Measurements from ENCODE around the gene FGGY.
"Not testable (repeated sequence)": the region's sequence is repeated elsewhere in the genome, so short reads cannot be mapped to it uniquely, and the experiment has no call there.

Gene FGGY

GRCh38 chr1:59288046-59288445, 8.8 kb upstream of the FGGY start:
- DNase-seq (ENCODE audit: low read depth, low spot score) = no peak

- no peak for DNase-seq (ENCODE audit: low read depth, low spot score)
Measured at GRCh38 chr1:59289570-59289969, 7.3 kb upstream of the FGGY start.

GRCh38 chr1:59290193-59290949, 6.5 kb upstream of the FGGY start:
- DNase-seq (ENCODE audit: low read depth, low spot score) = no peak

- DNase-seq (ENCODE audit: low read depth, low spot score) = no peak
Measured at GRCh38 chr1:59291561-59291960, 5.3 kb upstream of the FGGY start.

GRCh38 chr1:59292562-59292961, 4.3 kb upstream of the FGGY start:
- DNase-seq (ENCODE audit: low read depth, low spot score) = no peak

- DNase-seq (ENCODE audit: low read depth, low spot score) = no peak
Measured at GRCh38 chr1:59293206-59293605, 3.7 kb upstream of the FGGY start.

GRCh38 chr1:59293849-59294248, 3.0 kb upstream of the FGGY start:
- DNase-seq (ENCODE audit: low read depth, low spot score) = no peak

- DNase-seq (ENCODE audit: low read depth, low spot score) = no peak
Measured at GRCh38 chr1:59294423-59294822, 2.5 kb upstream of the FGGY start.

- no peak for DNase-seq (ENCODE audit: low read depth, low spot score)
Measured at GRCh38 chr1:59295618-59296017, 1.3 kb upstream of the FGGY start.

- DNase-seq (ENCODE audit: low read depth, low spot score) = no peak
Measured at GRCh38 chr1:59298026-59298583, 1.2 kb downstream of the FGGY start.

- DNase-seq (ENCODE audit: low read depth, low spot score) = no peak
Measured at GRCh38 chr1:59298710-59299346, 1.9 kb downstream of the FGGY start.

- DNase-seq (ENCODE audit: low read depth, low spot score) = not testable (repeated sequence)
Measured at GRCh38 chr1:59299670-59300069, 2.8 kb downstream of the FGGY start.

- DNase-seq (ENCODE audit: low read depth, low spot score) = no peak
Measured at GRCh38 chr1:59302297-59302696, 5.4 kb downstream of the FGGY start.

GRCh38 chr1:59302871-59303270, 6.0 kb downstream of the FGGY start:
- no peak for DNase-seq (ENCODE audit: low read depth, low spot score)

GRCh38 chr1:59305188-59305587, 8.3 kb downstream of the FGGY start:
- no peak for DNase-seq (ENCODE audit: low read depth, low spot score)

GRCh38 chr1:59307591-59307990, 10.7 kb downstream of the FGGY start:
- DNase-seq (ENCODE audit: low read depth, low spot score) = no peak

GRCh38 chr1:59308839-59309238, 11.9 kb downstream of the FGGY start:
- DNase-seq (ENCODE audit: low read depth, low spot score) = no peak

GRCh38 chr1:59309392-59309791, 12.5 kb downstream of the FGGY start:
- no peak for DNase-seq (ENCODE audit: low read depth, low spot score)

GRCh38 chr1:59309795-59310548, 13.1 kb downstream of the FGGY start:
- DNase-seq (ENCODE audit: low read depth, low spot score) = no peak

GRCh38 chr1:59310549-59311250, 13.8 kb downstream of the FGGY start:
- DNase-seq (ENCODE audit: low read depth, low spot score) = no peak

- no peak for DNase-seq (ENCODE audit: low read depth, low spot score)
Measured at GRCh38 chr1:59314776-59315528, 18.1 kb downstream of the FGGY start.
